Peyer's patch (tissue), 4 donors: ENCODE measurements around the gene PLPP1. TPM values are rescaled to one million over a fixed set of nuclear protein-coding genes. Genes with fewer than 3 reads are reported as not detected.

Source experiments
- DNase-seq, 3 donors: peaks; one replicate each; pipeline ENCODE4 v3.0.0-alpha.2; 2017 to 2019
- H3K27ac ChIP-seq, 4 donors: fragments of 200-600 bp; sonication (generic); one replicate each; pipeline ENCODE4 v1.5.1; 2016 to 2019
- H3K27me3 ChIP-seq, 2 donors: fragments of 200-600 bp; sonication (generic); one replicate each; pipeline ENCODE4 v1.5.1; 2019
- H3K36me3 ChIP-seq, 3 donors: fragments of 200-600 bp; sonication (generic); one replicate each; pipeline ENCODE4 v1.5.1; 2016 to 2019
- H3K4me1 ChIP-seq, 4 donors: fragments of 200-600 bp; sonication (generic); one replicate each; pipeline ENCODE4 v1.5.1; 2016 to 2019
- H3K4me3 ChIP-seq, 4 donors: fragments of 200-600 bp; sonication (generic); 1 replicate in 3 of 4; 2 replicates in 1 of 4; pipeline ENCODE4 v1.5.1; 2016 to 2019; ENCODE audit warnings: mild to moderate bottlenecking in 1 of 4
- H3K9me3 ChIP-seq, 4 donors: fragments of 200-600 bp; sonication (generic); one replicate each; pipeline ENCODE4 v1.5.1; 2016 to 2019; ENCODE audit warnings: mild to moderate bottlenecking in 1 of 4
- POLR2A ChIP-seq, 2 donors: fragments of 450-650 bp; IDR thresholded peaks; one replicate each; pipeline ENCODE4 v1.5.1; 2017; ENCODE audit warnings: antibody characterized with exemption in 2 of 2, mild to moderate bottlenecking in 2 of 2, moderate library complexity in 2 of 2
- total RNA-seq, 4 donors: library from RNA; depleted of rRNA; stranded (reverse); fragments of >200 nt; gene quantifications; one replicate each; pipeline ENCODE4 v1.1.0, GENCODE V29; 2016
- TF ChIP-seq, protein P1 (sequence below), 6 experiments: fragments of 450-650 bp in 4 of 6; fragments of 200-600 bp in 2 of 6; sonication (generic) in 1 of 6; IDR thresholded peaks; one replicate each; pipeline ENCODE4 v1.5.1; 2017 to 2019; ENCODE audit warnings: antibody characterized with exemption in 6 of 6, mild to moderate bottlenecking in 3 of 6, moderate library complexity in 1 of 6

PLPP1 gene
- total RNA-seq, 4 donors from 2014 or later: 60.2 to 190 (median 115) TPM

DNA sequence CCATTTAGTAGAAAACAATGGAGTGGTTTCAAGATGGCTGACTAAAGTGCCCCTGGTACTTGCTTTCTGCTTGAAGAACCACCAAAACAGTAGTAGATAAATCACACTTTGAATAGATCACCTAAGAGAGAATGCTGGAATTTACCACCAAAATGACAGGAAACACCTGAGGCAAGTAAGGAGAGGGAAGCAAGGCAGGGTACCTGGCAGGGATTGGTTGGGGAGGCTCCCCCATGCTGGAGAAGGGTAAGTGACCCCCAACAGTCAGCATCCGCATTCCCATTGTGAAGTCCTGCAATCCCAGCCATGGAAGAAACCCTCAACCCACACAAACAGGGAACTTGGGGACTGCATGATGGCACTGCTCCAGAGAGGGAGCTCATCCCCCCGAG is 105.5 kb downstream of the PLPP1 start:
- Histone ChIP-seq H3K36me3 (peaks cover 0 to 24% (median 0%) of the 10 kb centered on the region in 3 donors), H3K4me1 (peaks cover 0 to 35% (median 0%) of the 10 kb centered on the region in 4 donors), H3K27ac (peak overlapping the region in 1 of 4 donors; percentile 48), H3K9me3 (no peaks in the 10 kb centered on the region), H3K27me3 (no peaks in the 10 kb centered on the region), H3K4me3 (no peak overlapping the region)
- TF ChIP-seq POLR2A (IDR thresholded peaks at IDR 0.05): no peak
- DNase-seq: no peak

DNA sequence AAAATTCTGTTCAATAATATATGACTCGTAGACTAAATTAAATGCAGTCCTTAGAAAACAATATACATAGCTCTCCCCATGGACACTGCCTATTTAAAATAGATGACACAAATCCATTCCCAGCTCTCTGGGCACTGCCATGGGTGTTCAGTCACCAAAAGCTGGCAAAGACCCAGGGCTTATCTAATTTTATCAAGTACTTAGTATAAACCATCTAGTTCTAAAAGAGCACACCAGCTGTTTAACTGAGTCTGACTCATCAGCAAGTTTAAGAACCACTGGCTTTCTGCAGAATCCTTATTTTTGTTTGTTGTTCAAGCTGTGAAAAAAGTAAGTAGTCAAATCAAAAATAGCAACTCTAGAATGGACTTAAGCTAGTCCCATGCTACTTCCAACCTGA is 107.6 kb downstream of the PLPP1 start:
- H3K36me3 ChIP-seq: peaks cover 0 to 45% (median 0%) of the 10 kb centered on the region in 3 donors

DNA sequence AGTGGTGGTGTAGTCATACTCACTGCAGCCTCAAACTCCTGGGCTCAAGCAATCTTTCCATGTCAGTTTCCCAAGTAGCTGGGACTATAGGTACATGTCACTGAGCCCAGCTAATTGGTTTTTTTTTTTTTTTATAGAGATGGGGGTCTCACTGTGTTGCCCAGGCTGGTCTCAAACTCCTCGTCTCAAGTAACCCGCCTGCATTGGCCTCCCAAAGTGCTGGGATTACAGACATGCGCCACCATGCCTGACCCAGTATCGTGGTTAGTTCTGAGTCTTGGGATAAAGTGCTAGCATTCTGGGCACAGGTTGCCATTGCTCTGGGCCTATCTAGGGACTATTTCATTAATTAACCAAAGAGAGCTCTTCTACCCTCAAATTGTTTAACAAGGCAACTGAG is 108.3 kb downstream of the PLPP1 start:
- TF ChIP-seq, protein P1, sequence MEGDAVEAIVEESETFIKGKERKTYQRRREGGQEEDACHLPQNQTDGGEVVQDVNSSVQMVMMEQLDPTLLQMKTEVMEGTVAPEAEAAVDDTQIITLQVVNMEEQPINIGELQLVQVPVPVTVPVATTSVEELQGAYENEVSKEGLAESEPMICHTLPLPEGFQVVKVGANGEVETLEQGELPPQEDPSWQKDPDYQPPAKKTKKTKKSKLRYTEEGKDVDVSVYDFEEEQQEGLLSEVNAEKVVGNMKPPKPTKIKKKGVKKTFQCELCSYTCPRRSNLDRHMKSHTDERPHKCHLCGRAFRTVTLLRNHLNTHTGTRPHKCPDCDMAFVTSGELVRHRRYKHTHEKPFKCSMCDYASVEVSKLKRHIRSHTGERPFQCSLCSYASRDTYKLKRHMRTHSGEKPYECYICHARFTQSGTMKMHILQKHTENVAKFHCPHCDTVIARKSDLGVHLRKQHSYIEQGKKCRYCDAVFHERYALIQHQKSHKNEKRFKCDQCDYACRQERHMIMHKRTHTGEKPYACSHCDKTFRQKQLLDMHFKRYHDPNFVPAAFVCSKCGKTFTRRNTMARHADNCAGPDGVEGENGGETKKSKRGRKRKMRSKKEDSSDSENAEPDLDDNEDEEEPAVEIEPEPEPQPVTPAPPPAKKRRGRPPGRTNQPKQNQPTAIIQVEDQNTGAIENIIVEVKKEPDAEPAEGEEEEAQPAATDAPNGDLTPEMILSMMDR (IDR thresholded peaks at IDR 0.05): no peak
- no peak for TF ChIP-seq POLR2A (IDR thresholded peaks at IDR 0.05)
- H3K4me3 ChIP-seq: no peak overlapping the region
- DNase-seq: no peak
- peaks cover 0 to 52% (median 0%) of the 10 kb centered on the region in 3 donors for H3K36me3 ChIP-seq
- peaks cover 0 to 45% (median 0%) of the 10 kb centered on the region in 4 donors for H3K4me1 ChIP-seq
- no peaks in the 10 kb centered on the region for H3K9me3 ChIP-seq
- no peak overlapping the region for H3K27ac ChIP-seq
- no peaks in the 10 kb centered on the region for H3K27me3 ChIP-seq

More for the DNA sequence above, 107.6 kb downstream of the PLPP1 start:
- Histone ChIP-seq H3K27me3 (no peaks in the 10 kb centered on the region), H3K9me3 (no peaks in the 10 kb centered on the region), H3K4me3 (no peak overlapping the region), H3K4me1 (peaks cover 0 to 38% (median 0%) of the 10 kb centered on the region in 4 donors), H3K27ac (peak overlapping the region in 1 of 4 donors; percentile 20)
- peak in 1 of 3 donors; percentile 58 for DNase-seq
- no peak for TF ChIP-seq POLR2A (IDR thresholded peaks at IDR 0.05)
- TF ChIP-seq, protein P1 (IDR thresholded peaks at IDR 0.05): no peak

DNA sequence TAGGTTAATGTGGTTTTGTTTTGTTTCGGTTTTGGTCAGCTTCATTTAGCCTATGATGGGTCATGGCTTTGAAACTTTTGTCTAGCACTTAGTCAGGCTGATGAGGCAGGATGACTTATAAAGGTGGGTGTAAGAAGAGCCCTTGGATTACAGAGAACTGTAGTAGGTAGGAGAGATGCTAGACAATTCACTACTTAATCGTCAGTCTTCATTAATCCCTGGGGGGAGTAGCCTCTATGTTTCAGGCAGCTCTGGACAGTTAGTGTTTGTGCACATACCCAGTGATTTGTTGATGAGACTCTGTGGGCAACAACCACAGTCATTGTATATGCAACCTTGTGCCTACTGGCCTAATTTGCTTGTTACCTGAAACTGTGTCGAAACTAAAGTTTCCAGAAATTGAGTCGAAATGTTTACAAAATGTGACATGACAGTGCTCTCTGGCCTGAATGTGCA is 113.7 kb downstream of the PLPP1 start:
- Histone ChIP-seq H3K4me1 (peaks cover 0 to 18% (median 0%) of the 10 kb centered on the region in 4 donors), H3K27ac (peak overlapping the region in 1 of 4 donors; percentile 3), H3K9me3 (no peaks in the 10 kb centered on the region), H3K4me3 (no peak overlapping the region), H3K27me3 (no peaks in the 10 kb centered on the region), H3K36me3 (peaks cover 0 to 53% (median 0%) of the 10 kb centered on the region in 3 donors)
- DNase-seq: no peak
- TF ChIP-seq, protein P1 (IDR thresholded peaks at IDR 0.05): no peak
- TF ChIP-seq POLR2A (IDR thresholded peaks at IDR 0.05): no peak

DNA sequence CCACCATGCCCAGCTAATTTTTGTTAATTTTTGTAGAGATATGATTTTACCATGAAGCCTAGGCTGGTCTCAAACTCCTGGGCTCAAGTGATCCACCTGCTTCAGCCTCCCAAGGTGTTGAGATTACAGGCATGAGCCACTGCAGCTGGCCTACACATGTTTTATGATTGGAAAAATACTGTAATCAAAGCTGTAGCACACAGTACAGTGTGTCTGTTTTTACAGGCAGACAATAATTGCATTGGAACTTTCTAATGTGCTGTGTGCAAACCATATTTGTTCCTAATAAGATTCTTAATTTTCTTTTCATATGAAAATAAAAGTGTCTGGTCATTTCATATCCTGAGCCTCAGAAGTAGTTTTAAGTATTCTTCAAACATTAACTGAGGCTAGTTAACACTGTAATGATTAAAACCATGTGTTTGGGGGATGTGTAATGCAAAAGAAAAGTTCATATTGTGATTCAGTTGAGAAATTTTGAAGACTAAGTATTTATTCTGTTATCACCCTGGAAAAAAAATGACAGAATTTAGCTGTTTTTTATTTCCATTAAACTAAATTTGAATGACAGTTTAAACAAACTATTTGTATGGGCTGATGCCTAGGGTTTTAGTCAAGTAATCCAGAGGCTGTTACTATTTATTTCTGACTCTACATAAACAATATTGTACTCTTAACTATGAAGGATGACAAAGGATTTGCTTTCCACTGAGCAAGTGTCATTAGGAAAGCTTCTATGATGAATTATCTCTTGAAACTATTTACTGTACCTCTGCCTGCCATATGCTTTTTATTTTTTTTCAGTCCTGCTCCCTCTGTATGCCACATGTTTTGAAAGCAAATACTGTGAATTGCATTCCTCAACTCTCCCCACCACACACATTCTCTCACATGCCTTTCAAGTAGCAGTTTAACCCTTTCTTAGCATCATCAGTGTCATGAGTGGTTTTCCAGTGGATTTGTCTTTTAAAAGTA is 115.5 kb downstream of the PLPP1 start:
- no peak overlapping the region for H3K27ac ChIP-seq
- no peak for DNase-seq
- peaks cover 0 to 43% (median 0%) of the 10 kb centered on the region in 3 donors for H3K36me3 ChIP-seq
- peaks cover 0 to 18% (median 0%) of the 10 kb centered on the region in 4 donors for H3K4me1 ChIP-seq
- no peak overlapping the region for H3K4me3 ChIP-seq
- H3K27me3 ChIP-seq: no peaks in the 10 kb centered on the region
- no peaks in the 10 kb centered on the region for H3K9me3 ChIP-seq
- TF ChIP-seq, protein P1 (IDR thresholded peaks at IDR 0.05): no peak
- no peak for TF ChIP-seq POLR2A (IDR thresholded peaks at IDR 0.05)

DNA sequence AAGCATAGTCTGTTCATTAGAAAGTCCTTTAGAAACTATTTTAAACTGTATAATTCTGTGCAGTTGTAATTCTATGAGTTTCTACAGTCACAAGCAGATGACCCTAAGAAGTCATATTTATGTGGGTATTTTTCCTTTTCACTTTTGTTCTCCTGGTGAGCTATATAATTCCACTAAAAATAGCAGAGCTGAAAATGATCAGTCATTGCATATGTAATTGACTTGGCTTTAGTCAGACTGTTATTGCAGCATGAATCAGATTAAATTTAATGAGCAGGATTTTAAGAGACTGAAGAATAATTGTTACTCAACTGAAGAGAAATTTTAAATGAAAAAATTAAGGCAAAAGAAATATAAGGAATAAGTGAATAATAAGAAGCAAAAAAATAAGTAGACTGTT is 118.5 kb downstream of the PLPP1 start:
- DNase-seq: no peak
- TF ChIP-seq POLR2A (IDR thresholded peaks at IDR 0.05): no peak
- TF ChIP-seq, protein P1 (IDR thresholded peaks at IDR 0.05): no peak
- H3K9me3 ChIP-seq: no peaks in the 10 kb centered on the region
- no peak overlapping the region for H3K4me3 ChIP-seq
- H3K36me3 ChIP-seq: peaks cover 0 to 20% (median 0%) of the 10 kb centered on the region in 3 donors
- no peaks in the 10 kb centered on the region for H3K27me3 ChIP-seq
- peaks cover 0 to 8% (median 0%) of the 10 kb centered on the region in 4 donors for H3K4me1 ChIP-seq
- no peak overlapping the region for H3K27ac ChIP-seq
